Keratinocyte (primary cell): ENCODE data around the gene RIF1. TPM values are rescaled to one million over a fixed set of nuclear protein-coding genes. Genes with fewer than 3 reads are reported as not detected.

Experiments used
- DNase-seq: peaks from one replicate; pipeline ENCODE4 v3.0.0-alpha.2; 2011; ENCODE audit warnings: low read depth, missing footprints, low spot score
- FAIRE-seq: peaks from 2 replicates; lab custom pipeline; 2011; peaks lifted over from hg19 to GRCh38; lab: Jason Lieb, UNC
- H2AFZ ChIP-seq: 2 replicates; pipeline ENCODE4 v1.6.0; 2012; ENCODE audit warnings: low read length, control low read depth, inconsistent platforms; ENCODE audit not compliant: control insufficient read depth
- H3K27ac ChIP-seq: 2 replicates; pipeline ENCODE4 v1.5.1; 2011; ENCODE audit warnings: low read length; ENCODE audit not compliant: control insufficient read depth, insufficient read depth
- H3K27me3 ChIP-seq: 3 replicates; pipeline ENCODE4 v1.6.0; 2011; ENCODE audit warnings: low read length; ENCODE audit not compliant: control insufficient read depth, insufficient read depth; ENCODE audit errors: extremely low read depth
- H3K36me3 ChIP-seq, 2 experiments: 2 replicates in 1 of 2; 3 replicates in 1 of 2; pipeline ENCODE4 v1.5.1; 2011; ENCODE audit warnings: low read length in 2 of 2, mild to moderate bottlenecking in 1 of 2; ENCODE audit not compliant: control insufficient read depth in 2 of 2, insufficient read depth in 2 of 2; ENCODE audit errors: extremely low read depth in 1 of 2
- H3K4me1 ChIP-seq: 3 replicates; pipeline ENCODE4 v1.5.1; 2011; ENCODE audit warnings: low read length; ENCODE audit not compliant: control insufficient read depth, insufficient read depth; ENCODE audit errors: extremely low read depth
- H3K4me2 ChIP-seq: 3 replicates; pipeline ENCODE4 v1.6.0; 2011; ENCODE audit warnings: low read depth, low read length; ENCODE audit not compliant: control insufficient read depth, insufficient read depth; ENCODE audit errors: extremely low read depth
- H3K4me3 ChIP-seq, 3 experiments: fragments of 200-600 bp in 1 of 3; sonication (generic) in 1 of 3; 2 replicates in 2 of 3; 3 replicates in 1 of 3; pipeline ENCODE4 v1.5.1; 2011 to 2016; ENCODE audit warnings: low read length in 3 of 3, mild to moderate bottlenecking in 3 of 3, control low read depth in 2 of 3, inconsistent platforms in 1 of 3, low read depth in 1 of 3, mixed read lengths in 1 of 3, mixed run types in 1 of 3, moderate library complexity in 1 of 3; ENCODE audit not compliant: control insufficient read depth in 2 of 3, insufficient read depth in 2 of 3; ENCODE audit errors: extremely low read depth in 1 of 3
- H3K79me2 ChIP-seq: 2 replicates; pipeline ENCODE4 v1.6.0; 2012; ENCODE audit warnings: low read length; ENCODE audit not compliant: control insufficient read depth, insufficient read depth
- H3K9ac ChIP-seq: 3 replicates; pipeline ENCODE4 v1.6.0; 2011; ENCODE audit warnings: low read length; ENCODE audit not compliant: control insufficient read depth, insufficient read depth; ENCODE audit errors: extremely low read depth
- H3K9me1 ChIP-seq: 3 replicates; pipeline ENCODE4 v1.6.0; 2011; ENCODE audit warnings: low read length; ENCODE audit not compliant: control insufficient read depth, insufficient read depth; ENCODE audit errors: extremely low read depth
- H3K9me3 ChIP-seq: 2 replicates; pipeline ENCODE4 v1.5.1; 2012; ENCODE audit warnings: low read depth, low read length; ENCODE audit not compliant: control insufficient read depth
- H4K20me1 ChIP-seq: 3 replicates; pipeline ENCODE4 v1.6.0; 2011; ENCODE audit warnings: low read length; ENCODE audit not compliant: control insufficient read depth, insufficient read depth; ENCODE audit errors: extremely low read depth
- EZH2 ChIP-seq: IDR thresholded peaks from one replicate; pipeline ENCODE4 v1.6.1; 2012; ENCODE audit warnings: inconsistent platforms, mild to moderate bottlenecking, low read length, moderate library complexity
- dilution Hi-C: fragments of 300-500 bp; cut with MboI; formaldehyde crosslinking; loops from one replicate; pipeline ENCODE4 v1.7.0; 2020; ENCODE audit warnings: low sequenced_read_pairs; ENCODE audit not compliant: extremely low pct_ligation_motif_present
- polyA plus RNA-seq, 5 experiments: library from polyadenylated mRNA; depleted of rRNA in 3 of 5; stranded (reverse) in 3 of 5; stranded (forward) in 1 of 5; unstranded in 1 of 5; fragments of >200 nt; gene quantifications; 1 replicate in 1 of 5; 2 replicates in 3 of 5; 3 replicates in 1 of 5; pipeline versions ENCODE4 v1.2.1 to v1.2.3, GENCODE V29; 2011 to 2012; ENCODE audit warnings: missing spikeins in 2 of 5, low read depth in 1 of 5, low replicate concordance in 1 of 5
- TF ChIP-seq, protein P1 (sequence below), 3 experiments: IDR thresholded peaks in 1 of 3; conservative IDR thresholded peaks in 1 of 3; optimal IDR thresholded peaks in 1 of 3; 2 replicates in 2 of 3; 3 replicates in 1 of 3; pipeline versions ENCODE3 to v1.5.1; 2011; ENCODE audit warnings: low read length in 3 of 3, mild to moderate bottlenecking in 3 of 3, moderate library complexity in 2 of 3, control low read depth in 1 of 3, inconsistent platforms in 1 of 3; ENCODE audit not compliant: insufficient read depth in 2 of 3; ENCODE audit errors: extremely low read depth in 1 of 3

Gene RIF1
- polyA plus RNA-seq, 1 donor (not counting 4 experiments of a cell fraction or from before 2014, with no cell fraction given): 11.5 TPM

DNA sequence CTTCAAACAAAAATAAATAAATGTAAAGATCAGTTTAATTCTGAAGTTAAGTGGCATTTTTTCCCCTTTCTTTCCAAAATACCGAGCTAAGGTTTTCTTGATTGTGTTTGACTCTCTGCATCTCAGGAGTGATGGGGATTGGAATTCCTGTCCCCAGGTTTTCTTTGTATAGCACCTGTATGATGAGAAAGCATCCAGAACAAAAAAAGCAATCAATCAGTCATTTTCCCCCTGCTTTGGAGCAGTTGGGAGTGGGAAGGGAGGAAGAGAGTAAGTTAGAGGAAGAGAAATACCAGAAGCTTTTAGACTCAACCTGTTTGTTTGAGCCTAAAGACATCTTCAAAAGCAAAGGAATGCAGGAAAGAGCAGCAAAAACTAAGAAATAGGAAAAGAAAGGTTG, 88.5 kb downstream of the RIF1 start:
- Histone ChIP-seq H3K9me1 (no peaks in the 10 kb centered on the region), H3K27ac (no peak overlapping the region), H3K4me2 (no peak overlapping the region), H3K79me2 (no peaks in the 10 kb centered on the region), H3K9me3 (no peaks in the 10 kb centered on the region), H3K4me1 (no peaks in the 10 kb centered on the region), H4K20me1 (no peaks in the 10 kb centered on the region), H3K36me3 (peaks cover 0 to 3% of the 10 kb centered on the region in 2 experiments), H3K27me3 (no peaks in the 10 kb centered on the region), H3K4me3 (no peak overlapping the region), H2AFZ (no peak overlapping the region), H3K9ac (no peak overlapping the region)
- FAIRE-seq (no peak), DNase-seq (no peak)
- TF ChIP-seq, protein P1, sequence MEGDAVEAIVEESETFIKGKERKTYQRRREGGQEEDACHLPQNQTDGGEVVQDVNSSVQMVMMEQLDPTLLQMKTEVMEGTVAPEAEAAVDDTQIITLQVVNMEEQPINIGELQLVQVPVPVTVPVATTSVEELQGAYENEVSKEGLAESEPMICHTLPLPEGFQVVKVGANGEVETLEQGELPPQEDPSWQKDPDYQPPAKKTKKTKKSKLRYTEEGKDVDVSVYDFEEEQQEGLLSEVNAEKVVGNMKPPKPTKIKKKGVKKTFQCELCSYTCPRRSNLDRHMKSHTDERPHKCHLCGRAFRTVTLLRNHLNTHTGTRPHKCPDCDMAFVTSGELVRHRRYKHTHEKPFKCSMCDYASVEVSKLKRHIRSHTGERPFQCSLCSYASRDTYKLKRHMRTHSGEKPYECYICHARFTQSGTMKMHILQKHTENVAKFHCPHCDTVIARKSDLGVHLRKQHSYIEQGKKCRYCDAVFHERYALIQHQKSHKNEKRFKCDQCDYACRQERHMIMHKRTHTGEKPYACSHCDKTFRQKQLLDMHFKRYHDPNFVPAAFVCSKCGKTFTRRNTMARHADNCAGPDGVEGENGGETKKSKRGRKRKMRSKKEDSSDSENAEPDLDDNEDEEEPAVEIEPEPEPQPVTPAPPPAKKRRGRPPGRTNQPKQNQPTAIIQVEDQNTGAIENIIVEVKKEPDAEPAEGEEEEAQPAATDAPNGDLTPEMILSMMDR (optimal IDR thresholded peaks at IDR 0.05 in 1 of 3, IDR thresholded peaks at IDR 0.05 in 1 of 3, conservative IDR thresholded peaks at IDR 0.05 in 1 of 3; ENCODE audit: extremely low read depth in 1 of 3, insufficient read depth in 2 of 3, low read length in 3 of 3): no peak
- no peak for TF ChIP-seq EZH2
- dilution Hi-C loops: no loop called here

DNA sequence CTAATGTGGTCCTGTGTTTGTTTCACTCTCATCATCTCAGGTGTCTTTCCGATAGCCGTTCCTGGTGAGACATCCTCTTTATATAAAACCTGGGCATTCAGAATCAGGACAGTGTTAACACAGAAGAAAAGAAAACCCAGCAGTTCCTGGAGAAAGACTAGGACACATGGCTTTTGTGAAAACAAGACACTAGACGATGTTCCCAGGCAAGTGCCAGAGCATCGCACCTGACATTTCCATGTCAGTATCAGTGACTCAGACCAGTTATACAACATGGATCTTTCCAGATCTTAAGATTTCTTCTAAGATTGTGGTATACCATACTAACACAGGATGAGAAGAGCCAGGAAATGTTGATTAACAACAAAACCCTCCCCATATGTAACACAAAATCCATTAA, 96.5 kb downstream of the RIF1 start:
- dilution Hi-C loops: no loop called here
- Histone ChIP-seq H3K4me3 (no peak overlapping the region), H3K9me1 (no peaks in the 10 kb centered on the region), H3K4me2 (no peak overlapping the region), H3K27me3 (no peaks in the 10 kb centered on the region), H3K9me3 (no peaks in the 10 kb centered on the region), H3K9ac (no peak overlapping the region), H3K79me2 (no peaks in the 10 kb centered on the region), H3K36me3 (peaks cover 0 to 2% of the 10 kb centered on the region in 2 experiments), H4K20me1 (no peaks in the 10 kb centered on the region), H2AFZ (no peak overlapping the region), H3K4me1 (no peaks in the 10 kb centered on the region), H3K27ac (no peak overlapping the region)
- TF ChIP-seq EZH2: no peak
- TF ChIP-seq, protein P1 (optimal IDR thresholded peaks at IDR 0.05 in 1 of 3, IDR thresholded peaks at IDR 0.05 in 1 of 3, conservative IDR thresholded peaks at IDR 0.05 in 1 of 3; ENCODE audit: extremely low read depth in 1 of 3, insufficient read depth in 2 of 3, low read length in 3 of 3): no peak
- DNase-seq (no peak), FAIRE-seq (no peak)
